H1 (cell line): ENCODE measurements around the gene MBLAC2. TPM values are rescaled to one million over a fixed set of nuclear protein-coding genes. Genes with fewer than 3 reads are reported as not detected.

Source experiments
- CTCF ChIA-PET: fragments of 300-600 bp; sonication (Branson Sonifier 250); formaldehyde crosslinking; loops from one replicate; lab custom pipeline; 2021; ENCODE audit not compliant: partially characterized antibody; lab: Charles Lee
- POLR2A ChIA-PET: fragments of 300-600 bp; sonication (Branson Sonifier 250); formaldehyde crosslinking; loops from one replicate; lab custom pipeline; 2021; ENCODE audit warnings: inconsistent platforms; ENCODE audit not compliant: partially characterized antibody; lab: Charles Lee
- DNase-seq, 2 experiments: peaks; one replicate each; pipeline versions ENCODE4 v3.0.0 to v3.0.0-alpha.2; 2010 to 2022; ENCODE audit warnings: low spot score in 2 of 2, low read depth in 1 of 2, mixed read lengths in 1 of 2
- FAIRE-seq: peaks from 2 replicates; lab custom pipeline; 2011; peaks lifted over from hg19 to GRCh38; lab: Jason Lieb, UNC
- H2AFZ ChIP-seq: 2 replicates; pipeline ENCODE4 v1.8.1; 2012; ENCODE audit warnings: low read length, inconsistent platforms
- H2AK5ac ChIP-seq: 2 replicates; pipeline ENCODE4 v1.6.1; 2013; ENCODE audit warnings: low read depth, low read length
- H2BK120ac ChIP-seq: replicated peaks from 2 replicates; pipeline ENCODE3; 2013; ENCODE audit warnings: low read depth, low read length, inconsistent platforms
- H2BK12ac ChIP-seq: 2 replicates; pipeline ENCODE4 v1.6.1; 2013; ENCODE audit warnings: low read depth, low read length
- H2BK15ac ChIP-seq: 2 replicates; pipeline ENCODE4 v1.6.1; 2013; ENCODE audit warnings: low read length
- H2BK20ac ChIP-seq: 2 replicates; pipeline ENCODE4 v1.6.1; 2013; ENCODE audit warnings: low read length
- H2BK5ac ChIP-seq: 2 replicates; pipeline ENCODE4 v1.6.1; 2013; ENCODE audit warnings: low read depth, low read length
- H3K14ac ChIP-seq: 2 replicates; pipeline ENCODE4 v1.6.1; 2013; ENCODE audit warnings: inconsistent platforms; ENCODE audit not compliant: insufficient read length
- H3K18ac ChIP-seq: 2 replicates; pipeline ENCODE4 v1.6.1; 2013; ENCODE audit warnings: low read length; ENCODE audit errors: extremely low read depth
- H3K23ac ChIP-seq: 2 replicates; pipeline ENCODE4 v1.6.1; 2013; ENCODE audit warnings: inconsistent platforms; ENCODE audit not compliant: insufficient read length
- H3K23me2 ChIP-seq: 2 replicates; pipeline ENCODE4 v1.6.1; 2013; ENCODE audit warnings: low read depth, low read length
- H3K27ac ChIP-seq: 2 replicates; pipeline ENCODE4 v1.6.1; 2011; ENCODE audit warnings: low read depth, low read length, inconsistent platforms
- H3K27me3 ChIP-seq, 4 experiments: replicated peaks in 1 of 4; 1 replicate in 1 of 4; 2 replicates in 3 of 4; pipeline versions ENCODE4 v1.6.1 to v1.8.1; 2011 to 2013; ENCODE audit warnings: low read length in 3 of 4, mild to moderate bottlenecking in 3 of 4, inconsistent platforms in 2 of 4, mixed read lengths in 2 of 4, moderate library complexity in 1 of 4; ENCODE audit not compliant: control insufficient read depth in 3 of 4, insufficient read depth in 3 of 4; ENCODE audit errors: extremely low read depth in 1 of 4
- H3K36me3 ChIP-seq, 4 experiments: 2 replicates each; pipeline versions ENCODE4 v1.6.1 to v1.8.1; 2011 to 2013; ENCODE audit warnings: mild to moderate bottlenecking in 4 of 4, low read length in 3 of 4, moderate library complexity in 2 of 4, control low read depth in 1 of 4, inconsistent platforms in 1 of 4; ENCODE audit not compliant: insufficient read depth in 4 of 4, control insufficient read depth in 2 of 4
- H3K4ac ChIP-seq: replicated peaks from 2 replicates; pipeline ENCODE3; 2013; ENCODE audit warnings: low read length, low read depth, mixed read lengths, inconsistent platforms; ENCODE audit not compliant: insufficient read length
- H3K4me1 ChIP-seq, 4 experiments: replicated peaks in 1 of 4; 1 replicate in 1 of 4; 2 replicates in 3 of 4; pipeline versions ENCODE4 v1.6.1 to v1.8.1; 2011 to 2013; ENCODE audit warnings: low read length in 3 of 4, inconsistent platforms in 2 of 4, mixed read lengths in 1 of 4; ENCODE audit not compliant: insufficient read depth in 4 of 4, control insufficient read depth in 3 of 4
- H3K4me2 ChIP-seq, 2 experiments: 2 replicates each; pipeline versions ENCODE4 v1.6.1 to v1.8.1; 2011 to 2013; ENCODE audit warnings: low read depth in 2 of 2, low read length in 2 of 2, control low read depth in 1 of 2, inconsistent platforms in 1 of 2, mild to moderate bottlenecking in 1 of 2; ENCODE audit not compliant: insufficient read depth in 1 of 2
- H3K4me3 ChIP-seq, 4 experiments: fragments of 200-600, 300-600 bp in 1 of 4; sonication (generic), shearing (Covaris generic), sonication (Bioruptor Twin) in 1 of 4; 2 replicates each; pipeline versions ENCODE4 v1.5.1 to v1.8.1; 2011 to 2016; ENCODE audit warnings: low read length in 4 of 4, low read depth in 3 of 4, control low read depth in 2 of 4, inconsistent platforms in 2 of 4, mild to moderate bottlenecking in 2 of 4, mixed read lengths in 1 of 4, moderate library complexity in 1 of 4; ENCODE audit not compliant: insufficient read depth in 2 of 4; ENCODE audit errors: extremely low read depth in 1 of 4
- H3K56ac ChIP-seq: replicated peaks from 2 replicates; pipeline ENCODE3; 2013; ENCODE audit warnings: low read depth, mild to moderate bottlenecking, mixed read lengths, low read length, inconsistent platforms; ENCODE audit not compliant: insufficient read length
- H3K79me1 ChIP-seq: 2 replicates; pipeline ENCODE4 v1.6.1; 2013; ENCODE audit warnings: low read depth, low read length, control low read depth
- H3K79me2 ChIP-seq, 2 experiments: 2 replicates each; pipeline versions ENCODE4 v1.6.1 to v1.8.1; 2012 to 2013; ENCODE audit warnings: low read length in 2 of 2, mild to moderate bottlenecking in 2 of 2, inconsistent platforms in 1 of 2; ENCODE audit not compliant: insufficient read depth in 2 of 2, control insufficient read depth in 1 of 2
- H3K9ac ChIP-seq, 4 experiments: replicated peaks in 1 of 4; 1 replicate in 1 of 4; 2 replicates in 3 of 4; pipeline versions ENCODE4 v1.6.1 to v1.8.1; 2011 to 2013; ENCODE audit warnings: low read depth in 3 of 4, low read length in 3 of 4, control low read depth in 2 of 4, mild to moderate bottlenecking in 2 of 4, moderate library complexity in 2 of 4, inconsistent platforms in 1 of 4; ENCODE audit errors: extremely low read depth in 1 of 4
- H3K9me3 ChIP-seq, 2 experiments: 2 replicates each; pipeline versions ENCODE4 v1.6.1 to v1.8.1; 2012 to 2013; ENCODE audit warnings: mild to moderate bottlenecking in 2 of 2, moderate library complexity in 2 of 2, control low read depth in 1 of 2, inconsistent platforms in 1 of 2, low read depth in 1 of 2, low read length in 1 of 2, mixed read lengths in 1 of 2; ENCODE audit not compliant: insufficient read depth in 2 of 2
- H4K20me1 ChIP-seq, 2 experiments: replicated peaks in 1 of 2; 2 replicates each; pipeline versions ENCODE3 to v1.8.1; 2011 to 2013; ENCODE audit warnings: inconsistent platforms in 2 of 2, low read length in 2 of 2, mild to moderate bottlenecking in 1 of 2; ENCODE audit not compliant: insufficient read depth in 2 of 2, control insufficient read depth in 1 of 2
- H4K5ac ChIP-seq: 2 replicates; pipeline ENCODE4 v1.6.1; 2013; ENCODE audit warnings: low read length, low read depth, mixed read lengths, inconsistent platforms; ENCODE audit not compliant: insufficient read length
- H4K8ac ChIP-seq: 2 replicates; pipeline ENCODE4 v1.8.0; 2013; ENCODE audit warnings: mild to moderate bottlenecking, moderate library complexity, low read length, inconsistent platforms; ENCODE audit not compliant: insufficient read depth; ENCODE audit errors: extremely low read depth
- H4K91ac ChIP-seq: replicated peaks from 2 replicates; pipeline ENCODE3; 2013; ENCODE audit warnings: low read length, mixed read lengths, inconsistent platforms; ENCODE audit not compliant: insufficient read length
- CREB1 ChIP-seq: IDR thresholded peaks from 2 replicates; pipeline ENCODE4 v1.6.1; 2012; ENCODE audit warnings: inconsistent platforms
- CTCF ChIP-seq, 3 experiments: IDR thresholded peaks; 1 replicate in 2 of 3; 2 replicates in 1 of 3; pipeline versions ENCODE4 v1.5.1 to v1.6.1; 2011; ENCODE audit warnings: low read length in 3 of 3, mild to moderate bottlenecking in 3 of 3, inconsistent platforms in 2 of 3, low read depth in 1 of 3, moderate library complexity in 1 of 3; ENCODE audit not compliant: insufficient read depth in 1 of 3; ENCODE audit errors: control extremely low read depth in 1 of 3
- MAFK ChIP-seq: IDR thresholded peaks from 2 replicates; pipeline ENCODE4 v1.6.1; 2012; ENCODE audit warnings: low read depth, mild to moderate bottlenecking, improper control_type of control experiment, low read length
- RAD21 ChIP-seq, 2 experiments: IDR thresholded peaks in 1 of 2; conservative IDR thresholded peaks in 1 of 2; 2 replicates each; pipeline ENCODE4 v1.6.1; 2011; ENCODE audit warnings: low read depth in 2 of 2, low read length in 2 of 2, improper control_type of control experiment in 1 of 2, inconsistent platforms in 1 of 2, mild to moderate bottlenecking in 1 of 2, moderate library complexity in 1 of 2
- TAF7 ChIP-seq: optimal IDR thresholded peaks from 2 replicates; pipeline ENCODE3; 2011; ENCODE audit warnings: low read depth, mild to moderate bottlenecking, inconsistent platforms, low read length, moderate library complexity, borderline replicate concordance
- ZNF274 ChIP-seq: IDR thresholded peaks from 2 replicates; pipeline ENCODE4 v1.7.0; 2012; ENCODE audit warnings: low read length, borderline replicate concordance; ENCODE audit errors: extremely low read depth
- WGBS, 2 experiments: shearing (Covaris generic) in 1 of 2; methylation state at CpG; one replicate each; pipeline versions ENCODE4 v1.1.6 to v1.1.7; 2013 to 2015; ENCODE audit warnings: low lambda C conversion rate in 2 of 2, mixed read lengths in 2 of 2, inconsistent platforms in 1 of 2, low coverage in 1 of 2, missing lambda C conversion rate in 1 of 2; ENCODE audit not compliant: insufficient replicate concordance in 2 of 2, insufficient coverage in 1 of 2, insufficient read length in 1 of 2; ENCODE audit errors: extremely low coverage in 1 of 2, missing lambda C conversion rate in 1 of 2; 5-methylcytosine and 5-hydroxymethylcytosine counted together
- polyA plus RNA-seq, 7 experiments: library from polyadenylated mRNA; depleted of rRNA in 3 of 7; stranded (reverse) in 5 of 7; unstranded in 2 of 7; fragments of >200 nt in 5 of 7; fragments of 200-250 nt in 2 of 7; gene quantifications; 1 replicate in 5 of 7; 2 replicates in 1 of 7; 4 replicates in 1 of 7; pipeline versions ENCODE4 v1.2.1 to v1.2.3, GENCODE V29; 2011 to 2013; ENCODE audit warnings: missing spikeins in 2 of 7, mixed read lengths in 2 of 7
- total RNA-seq: library from RNA; stranded (reverse); fragmentation: NEBNext Ultra II Directional; extraction: Animal tissue kit (Norgen Biotek cat#: 25700); gene quantifications from 2 replicates; pipeline ENCODE4 v1.2.1, GENCODE V29; 2021

Gene MBLAC2
- total and polyA plus RNA-seq, 2 of the 8 experiments (the other 6 are each of a cell fraction or from before 2014, with no cell fraction given) = 2.8 to 6.7 TPM

- Histone ChIP-seq H3K14ac (no peak overlapping the region), H4K5ac (no peak overlapping the region), H3K4ac (no peak overlapping the region), H2BK20ac (no peak overlapping the region), H3K23ac (no peak overlapping the region), H2AK5ac (no peak overlapping the region), H3K4me2 (no peak overlapping the region), H3K4me3 (no peak overlapping the region), H4K8ac (no peak overlapping the region), H3K27me3 (no peaks in the 10 kb centered on the region), H3K9me3 (no peaks in the 10 kb centered on the region), H3K79me2 (no peaks in the 10 kb centered on the region), H3K18ac (no peak overlapping the region), H4K20me1 (no peaks in the 10 kb centered on the region), H2BK15ac (no peak overlapping the region), H3K79me1 (no peaks in the 10 kb centered on the region), H2BK12ac (no peak overlapping the region)
- POLR2A ChIA-PET = no interaction called here
- 62% methylated on average over 5 of the region's 5 CpGs; no CpG with 5 or more reads in 1 of the 2 experiments for WGBS, 2 experiments
- FAIRE-seq = peak; percentile 99
- TF ChIP-seq ZNF274 (no peak), RAD21 (IDR thresholded peaks at IDR 0.05 in 1 of 2, conservative IDR thresholded peaks at IDR 0.05 in 1 of 2; ENCODE audit: low read depth in 2 of 2, low read length in 2 of 2) (peak; percentile 92 to 93), CREB1 (0 out of 2 replicates have a peak, but pooled peaks have one; percentile 23), CTCF (IDR thresholded peaks at IDR 0.05; ENCODE audit: control extremely low read depth in 1 of 3, insufficient read depth in 1 of 3, low read depth in 1 of 3, low read length in 3 of 3) (peak; percentile 70 to 90 (median 88)), TAF7 (peak; percentile 33), MAFK (no peak)
- TF ChIP-seq, all 59 proteins: peak for 4
- CTCF ChIA-PET = interaction anchor here (0.6 to 3.6 kb wide), 25 partner anchors 8 to 1705 kb away, joined by 3 to 16 read pairs (median 4); no protein-coding TSS in a partner anchor
- Histone ChIP-seq H3K56ac (no peak overlapping the region), H4K91ac (no peak overlapping the region), H3K36me3 (no peaks in the 10 kb centered on the region), H3K9ac (no peak overlapping the region), H3K27ac (no peak overlapping the region), H3K4me1 (no peaks in the 10 kb centered on the region), H3K23me2 (no peaks in the 10 kb centered on the region), H2BK5ac (no peak overlapping the region), H2AFZ (peak overlapping the region; percentile 83), H2BK120ac (no peak overlapping the region)
- peak; percentile 21 to 79 for DNase-seq
These were observed 40.4 kb downstream of the MBLAC2 start for GRCh38 chr5:90434116-90434714.
